K562 (cell line): ENCODE measurements around the gene SLC34A3. TPM values are rescaled to one million over a fixed set of nuclear protein-coding genes. Genes with fewer than 3 reads are reported as not detected.

Experiments
- ARID1B ChIP-seq: fragments of 450-650 bp; IDR thresholded peaks from 2 replicates; pipeline ENCODE4 v1.6.1; 2016; ENCODE audit warnings: antibody characterized with exemption, mild to moderate bottlenecking, inconsistent platforms
- CBFB ChIP-seq: sonication (generic); formaldehyde crosslinking; IDR thresholded peaks from 2 replicates; pipeline ENCODE4 v1.4.0; 2020; ENCODE audit warnings: mild to moderate bottlenecking, missing genetic modification reagents
- CEBPG ChIP-seq, 3 experiments: fragments of 200-800 bp in 1 of 3; sonication (Bioruptor generic) in 1 of 3; sonication (generic) in 1 of 3; formaldehyde crosslinking in 1 of 3; IDR thresholded peaks in 2 of 3; conservative IDR thresholded peaks in 1 of 3; 2 replicates each; pipeline versions ENCODE4 v1.6.1 to v1.8.0; 2016 to 2022; ENCODE audit warnings: missing compliant biosample characterization in 2 of 3, missing genetic modification characterization in 2 of 3, mild to moderate bottlenecking in 1 of 3, missing genetic modification reagents in 1 of 3
- EWSR1 ChIP-seq: fragments of 450-650 bp; IDR thresholded peaks from 2 replicates; pipeline ENCODE4 v1.6.1; 2018; ENCODE audit warnings: borderline replicate concordance, mild to moderate bottlenecking, low read depth, moderate library complexity; ENCODE audit not compliant: partially characterized antibody
- FOXK2 ChIP-seq, 2 experiments: fragments of 450-650 bp; IDR thresholded peaks in 1 of 2; conservative IDR thresholded peaks in 1 of 2; 2 replicates each; pipeline ENCODE4 v1.6.1; 2016; ENCODE audit warnings: low read depth in 2 of 2, mild to moderate bottlenecking in 1 of 2
- HNRNPUL1 ChIP-seq: fragments of 200-400 bp; formaldehyde crosslinking; IDR thresholded peaks from 2 replicates; pipeline ENCODE4 v1.6.1; 2017; ENCODE audit warnings: low read length
- IRF2 ChIP-seq: sonication (generic); formaldehyde crosslinking; IDR thresholded peaks from 2 replicates; pipeline ENCODE4 v1.8.1; 2022; ENCODE audit warnings: mild to moderate bottlenecking, missing genetic modification reagents
- MTA1 ChIP-seq: fragments of 450-650 bp; IDR thresholded peaks from 2 replicates; pipeline ENCODE4 v1.6.1; 2017; ENCODE audit warnings: borderline replicate concordance
- NONO ChIP-seq, 2 experiments: fragments of 200-400 bp in 1 of 2; fragments of 450-650 bp in 1 of 2; formaldehyde crosslinking in 1 of 2; IDR thresholded peaks; 2 replicates each; pipeline ENCODE4 v1.6.1; 2017; ENCODE audit warnings: low read depth in 2 of 2, mild to moderate bottlenecking in 2 of 2, moderate library complexity in 2 of 2, low read length in 1 of 2
- NR4A1 ChIP-seq, 2 experiments: fragments of 250-450 bp in 1 of 2; fragments of 450-650 bp in 1 of 2; sonication (Bioruptor Pico) in 1 of 2; IDR thresholded peaks; 2 replicates each; pipeline versions ENCODE4 v1.4.0 to v1.6.1; 2016 to 2020; ENCODE audit warnings: mild to moderate bottlenecking in 2 of 2, missing compliant biosample characterization in 1 of 2, missing genetic modification characterization in 1 of 2, moderate library complexity in 1 of 2
- PHB ChIP-seq: fragments of 250-450 bp; sonication (Bioruptor Pico); IDR thresholded peaks from 2 replicates; pipeline ENCODE4 v1.5.0; 2021
- PHF8 ChIP-seq: fragments of 200-600 bp; sonication (generic); IDR thresholded peaks from 2 replicates; pipeline ENCODE4 v1.6.1; 2012; ENCODE audit warnings: mixed run types, mild to moderate bottlenecking, inconsistent platforms, low read length, moderate library complexity, borderline replicate concordance
- POLR3G ChIP-seq: IDR thresholded peaks from 2 replicates; pipeline ENCODE4 v1.6.1; 2011; ENCODE audit not compliant: insufficient read length, insufficient replicate concordance; ENCODE audit errors: extremely low read depth
- RAD21 ChIP-seq, 2 experiments: fragments of 250-450 bp in 1 of 2; fragments of 450-650 bp in 1 of 2; sonication (Bioruptor Pico) in 1 of 2; formaldehyde crosslinking in 1 of 2; IDR thresholded peaks in 1 of 2; conservative IDR thresholded peaks in 1 of 2; 2 replicates each; pipeline versions ENCODE4 v1.4.0 to v1.8.0; 2020 to 2022; ENCODE audit warnings: mild to moderate bottlenecking in 2 of 2, moderate library complexity in 1 of 2
- RFX5 ChIP-seq: IDR thresholded peaks from 2 replicates; pipeline ENCODE4 v1.6.1; 2011; ENCODE audit warnings: low read depth, mild to moderate bottlenecking, improper control_type of control experiment, low read length
- SIRT6 ChIP-seq: IDR thresholded peaks from one replicate; pipeline ENCODE4 v1.6.1; 2012; ENCODE audit warnings: low read depth, mild to moderate bottlenecking, control low read depth, inconsistent platforms, low read length, moderate library complexity
- TAF9B ChIP-seq: fragments of 450-650 bp; IDR thresholded peaks from 2 replicates; pipeline ENCODE4 v1.6.1; 2018; ENCODE audit warnings: mild to moderate bottlenecking; ENCODE audit not compliant: partially characterized antibody
- TBL1XR1 ChIP-seq, 2 experiments: IDR thresholded peaks; 2 replicates each; pipeline ENCODE4 v1.6.1; 2012; ENCODE audit warnings: improper control_type of control experiment in 2 of 2, low read length in 2 of 2, mild to moderate bottlenecking in 1 of 2
- ZNF175 ChIP-seq: fragments of 200-800 bp; sonication (Bioruptor generic); IDR thresholded peaks from 2 replicates; pipeline ENCODE4 v1.6.1; 2016; ENCODE audit warnings: low read depth, mild to moderate bottlenecking, missing genetic modification characterization, missing compliant biosample characterization
- ZNF311 ChIP-seq: fragments of 250-450 bp; sonication (Bioruptor Pico); IDR thresholded peaks from 2 replicates; pipeline ENCODE4 v1.4.0; 2020; ENCODE audit warnings: mild to moderate bottlenecking, moderate library complexity
- ZNF584 ChIP-seq: fragments of 200-800 bp; sonication (Bioruptor generic); IDR thresholded peaks from 2 replicates; pipeline ENCODE4 v1.6.1; 2016; ENCODE audit warnings: low read depth, mild to moderate bottlenecking, missing genetic modification characterization, missing compliant biosample characterization
- ZNF780A ChIP-seq: fragments of 250-450 bp; sonication (Bioruptor Pico); IDR thresholded peaks from 2 replicates; pipeline ENCODE4 v1.5.0; 2021; ENCODE audit warnings: mild to moderate bottlenecking
- polyA plus RNA-seq, 8 experiments: library from polyadenylated mRNA; depleted of rRNA in 4 of 8; stranded (reverse) in 5 of 8; unstranded in 3 of 8; fragments of >200 nt; fragmentation: Nextera tagmentation in 2 of 8; fragmentation: Illumina TruSeq in 1 of 8; extraction: Ambion mirVana in 2 of 8; extraction: Trizol in 1 of 8; gene quantifications; 2 replicates each; pipeline versions ENCODE4 v1.2.1 to v1.2.3, GENCODE V29; 2011 to 2014; ENCODE audit warnings: inconsistent platforms in 1 of 8, missing spikeins in 1 of 8
- total RNA-seq, 7 experiments: library from RNA; depleted of rRNA in 6 of 7; stranded (reverse); fragments of >200 nt in 6 of 7; fragmentation: Illumina TruSeq in 2 of 7; extraction: Trizol in 2 of 7; gene quantifications; 2 replicates each; pipeline versions ENCODE4 v1.2.1 to v1.2.3, GENCODE V29; 2011 to 2021; ENCODE audit warnings: low replicate concordance in 1 of 7
- TF ChIP-seq, protein P1 (sequence below): IDR thresholded peaks from 2 replicates; pipeline ENCODE4 v1.6.1; 2012; ENCODE audit warnings: low read depth, low read length, improper control_type of control experiment, borderline replicate concordance
- TF ChIP-seq, protein P2 (sequence below), 2 experiments: fragments of 450-650 bp in 1 of 2; sonication (generic) in 1 of 2; formaldehyde crosslinking in 1 of 2; IDR thresholded peaks in 1 of 2; conservative IDR thresholded peaks in 1 of 2; 2 replicates each; pipeline versions ENCODE4 v1.6.1 to v1.8.1; 2016 to 2023; ENCODE audit warnings: mild to moderate bottlenecking in 2 of 2, moderate library complexity in 2 of 2, inconsistent platforms in 1 of 2, missing genetic modification reagents in 1 of 2
- TF ChIP-seq, protein P3 (sequence below): fragments of 250-450 bp; sonication (Bioruptor Pico); IDR thresholded peaks from 2 replicates; pipeline ENCODE4 v1.9.0; 2021; ENCODE audit warnings: mild to moderate bottlenecking

SLC34A3 gene
- total and polyA plus RNA-seq, 9 of the 15 experiments (the other 6 are each of a cell fraction or from before 2014, with no cell fraction given) = not detected

DNA sequence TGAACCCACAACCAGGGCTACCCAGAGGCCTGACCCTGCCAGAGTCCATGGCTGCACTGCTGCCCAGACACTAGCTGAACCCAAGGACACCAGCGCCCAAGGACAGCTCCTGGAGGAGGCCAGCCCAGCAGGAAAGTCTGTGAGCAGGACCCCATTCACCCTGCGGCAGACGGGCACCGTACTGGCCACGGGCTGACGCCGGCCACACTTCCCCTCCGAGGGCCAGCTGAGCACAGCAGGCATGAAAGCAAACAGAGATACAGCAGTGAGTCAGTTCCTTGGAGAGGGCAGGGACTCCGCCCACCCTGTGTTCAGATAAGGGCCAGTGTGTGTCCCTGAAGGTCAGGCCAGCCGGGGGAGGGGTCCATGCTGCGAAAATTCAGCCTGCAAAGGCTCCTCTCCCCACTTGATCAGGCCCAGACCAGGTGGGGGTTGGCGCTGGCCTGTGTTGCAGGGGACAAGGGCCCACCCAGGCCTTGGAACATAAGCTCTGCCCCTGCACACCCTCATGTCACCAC is 11.9 kb upstream of the SLC34A3 start (continued):
- TF ChIP-seq ZNF584 (CRISPR knock-in tag) = no peak
- TF ChIP-seq ZNF780A (CRISPR knock-in tag) = no peak
- TF ChIP-seq, protein P1, sequence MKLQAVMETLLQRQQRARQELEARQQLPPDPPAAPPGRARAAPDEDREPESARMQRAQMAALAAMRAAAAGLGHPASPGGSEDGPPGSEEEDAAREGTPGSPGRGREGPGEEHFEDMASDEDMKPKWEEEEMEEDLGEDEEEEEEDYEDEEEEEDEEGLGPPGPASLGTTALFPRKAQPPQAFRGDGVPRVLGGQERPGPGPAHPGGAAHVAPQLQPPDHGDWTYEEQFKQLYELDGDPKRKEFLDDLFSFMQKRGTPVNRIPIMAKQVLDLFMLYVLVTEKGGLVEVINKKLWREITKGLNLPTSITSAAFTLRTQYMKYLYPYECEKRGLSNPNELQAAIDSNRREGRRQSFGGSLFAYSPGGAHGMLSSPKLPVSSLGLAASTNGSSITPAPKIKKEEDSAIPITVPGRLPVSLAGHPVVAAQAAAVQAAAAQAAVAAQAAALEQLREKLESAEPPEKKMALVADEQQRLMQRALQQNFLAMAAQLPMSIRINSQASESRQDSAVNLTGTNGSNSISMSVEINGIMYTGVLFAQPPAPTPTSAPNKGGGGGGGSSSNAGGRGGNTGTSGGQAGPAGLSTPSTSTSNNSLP = no peak
- TF ChIP-seq PHF8 = peak; percentile 23; the same call in 1 of the 2 replicates
- peak; percentile 71; the same call in 1 of the 2 replicates for TF ChIP-seq ZNF311 (CRISPR knock-in tag)
- TF ChIP-seq CBFB = no peak
- no peak for TF ChIP-seq RFX5
- peak; percentile 96; the same call in 1 of the 2 replicates for TF ChIP-seq NR4A1 (CRISPR knock-in tag; IDR thresholded peaks at IDR 0.05)
- peak; percentile 80 for TF ChIP-seq NR4A1 (tag; IDR thresholded peaks at IDR 0.05)
- TF ChIP-seq PHB (CRISPR knock-in tag) = no peak
- TF ChIP-seq, protein P2, sequence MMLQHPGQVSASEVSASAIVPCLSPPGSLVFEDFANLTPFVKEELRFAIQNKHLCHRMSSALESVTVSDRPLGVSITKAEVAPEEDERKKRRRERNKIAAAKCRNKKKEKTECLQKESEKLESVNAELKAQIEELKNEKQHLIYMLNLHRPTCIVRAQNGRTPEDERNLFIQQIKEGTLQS (IDR thresholded peaks at IDR 0.05) = peak; percentile 77
- TF ChIP-seq, protein P2 (CRISPR knock-in tag; conservative IDR thresholded peaks at IDR 0.05) = 0 out of 2 replicates have a peak, but pooled peaks have one; percentile 27
- no peak for TF ChIP-seq HNRNPUL1
- TF ChIP-seq EWSR1 = no peak
- peak; percentile 91 for TF ChIP-seq ARID1B
- no peak for TF ChIP-seq POLR3G
- TF ChIP-seq ZNF175 (CRISPR knock-in tag) = no peak
- peak; percentile 48 to 59; a peak in 3 of 4 replicates for TF ChIP-seq FOXK2 (conservative IDR thresholded peaks at IDR 0.05 in 1 of 2, IDR thresholded peaks at IDR 0.05 in 1 of 2; ENCODE audit: low read depth in 2 of 2)
- no peak for TF ChIP-seq SIRT6
- peak in 1 of 2 experiments; percentile 30; a peak in 2 of 4 replicates for TF ChIP-seq RAD21 (CRISPR knock-in tag; conservative IDR thresholded peaks at IDR 0.05 in 1 of 2, IDR thresholded peaks at IDR 0.05 in 1 of 2)
- no peak for TF ChIP-seq NONO (IDR thresholded peaks at IDR 0.05; ENCODE audit: low read depth in 2 of 2, low read length in 1 of 2)
- TF ChIP-seq IRF2 (CRISPR knock-in tag) = no peak
- TF ChIP-seq, protein P3, sequence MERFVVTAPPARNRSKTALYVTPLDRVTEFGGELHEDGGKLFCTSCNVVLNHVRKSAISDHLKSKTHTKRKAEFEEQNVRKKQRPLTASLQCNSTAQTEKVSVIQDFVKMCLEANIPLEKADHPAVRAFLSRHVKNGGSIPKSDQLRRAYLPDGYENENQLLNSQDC (CRISPR knock-in tag) = no peak
- TF ChIP-seq TAF9B = peak; percentile 86
- no peak for TF ChIP-seq CEBPG (CRISPR knock-in tag; IDR thresholded peaks at IDR 0.05)
- TF ChIP-seq CEBPG (tag; conservative IDR thresholded peaks at IDR 0.05 in 1 of 2, IDR thresholded peaks at IDR 0.05 in 1 of 2) = no peak
- peak in 1 of 2 experiments; percentile 69; a peak in 2 of 4 replicates for TF ChIP-seq TBL1XR1 (IDR thresholded peaks at IDR 0.05; ENCODE audit: low read length in 2 of 2)
- TF ChIP-seq MTA1 = peak; percentile 66; the same call in 1 of the 2 replicates
